Sigmoid colon (tissue), 7 donors: ENCODE results near the gene EXOSC9. TPM values are rescaled to one million over a fixed set of nuclear protein-coding genes. Genes with fewer than 3 reads are reported as not detected.

ENCODE experiments used
- DNase-seq: peaks from one replicate; pipeline ENCODE4 v3.0.0-alpha.2; 2019
- H3K27ac ChIP-seq, 4 donors: fragments of 200-600 bp; sonication (generic); one replicate each; pipeline ENCODE4 v1.5.1; 2016 to 2019; ENCODE audit warnings: mild to moderate bottlenecking in 1 of 4
- H3K27me3 ChIP-seq, 3 donors: fragments of 200-600 bp; sonication (generic); one replicate each; pipeline ENCODE4 v1.5.1; 2019; ENCODE audit warnings: mild to moderate bottlenecking in 1 of 3
- H3K36me3 ChIP-seq, 4 donors: fragments of 200-600 bp; sonication (generic); one replicate each; pipeline ENCODE4 v1.5.1; 2016 to 2019
- H3K4me1 ChIP-seq, 4 donors: fragments of 200-600 bp; sonication (generic); one replicate each; pipeline ENCODE4 v1.5.1; 2017 to 2019
- H3K4me3 ChIP-seq, 4 donors: fragments of 200-600 bp; sonication (generic); one replicate each; pipeline ENCODE4 v1.5.1; 2017 to 2019; ENCODE audit warnings: mild to moderate bottlenecking in 2 of 4, moderate library complexity in 1 of 4
- H3K9me3 ChIP-seq, 4 donors: fragments of 200-600 bp in 3 of 4; sonication (generic) in 3 of 4; one replicate each; pipeline versions ENCODE4 v1.5.1 to v1.6.1; 2013 to 2019
- CTCF ChIP-seq, 4 experiments: fragments of 450-650 bp in 3 of 4; fragments of 200-600 bp in 1 of 4; IDR thresholded peaks; one replicate each; pipeline ENCODE4 v1.5.1; 2016 to 2019; ENCODE audit warnings: antibody characterized with exemption in 4 of 4, mild to moderate bottlenecking in 3 of 4, moderate library complexity in 2 of 4
- EP300 ChIP-seq, 4 donors: sonication (generic); formaldehyde crosslinking; IDR thresholded peaks; one replicate each; pipeline ENCODE4 v1.6.1; 2017; ENCODE audit warnings: antibody characterized with exemption in 4 of 4
- POLR2A ChIP-seq, 2 donors: fragments of 450-650 bp; IDR thresholded peaks; one replicate each; pipeline ENCODE4 v1.6.1; 2016; ENCODE audit warnings: antibody characterized with exemption in 2 of 2, mild to moderate bottlenecking in 2 of 2, moderate library complexity in 2 of 2
- POLR2AphosphoS5 ChIP-seq, 4 donors: sonication (generic); formaldehyde crosslinking; IDR thresholded peaks; one replicate each; pipeline ENCODE4 v1.6.1; 2017; ENCODE audit warnings: antibody characterized with exemption in 4 of 4
- WGBS, 2 donors: extraction: QIAGEN DNeasy Blood & Tissue Kit; methylation state at CpG; one replicate each; pipeline ENCODE4 v1.1.7; 2013; 5-methylcytosine and 5-hydroxymethylcytosine counted together
- intact Hi-C: fragments of 100-400 bp; cut with DNase I; formaldehyde crosslinking; loops from one replicate; pipeline ENCODE4 v1.15.1; 2023
- polyA plus RNA-seq, 3 donors: library from polyadenylated mRNA; stranded (reverse); fragments of 200-250 nt; gene quantifications; one replicate each; pipeline ENCODE4 v1.2.3, GENCODE V29; 2013
- total RNA-seq, 4 donors: library from RNA; depleted of rRNA; stranded (reverse); fragments of >200 nt; gene quantifications; one replicate each; pipeline ENCODE4 v1.1.0, GENCODE V29; 2016
- donor health status: healthy with polysubstance abuse.
- donor health status: Bipolar disorder and iron deficiency.
- donor health status: healthy.

Gene EXOSC9
- total and polyA plus RNA-seq, 7 donors: 8.3 to 25.3 (median 16.2) TPM

- no peaks in the 10 kb centered on the region for H3K36me3 ChIP-seq
- TF ChIP-seq POLR2AphosphoS5 (IDR thresholded peaks at IDR 0.05) (no peak), EP300 (IDR thresholded peaks at IDR 0.05) (no peak), CTCF (IDR thresholded peaks at IDR 0.05) (no peak), POLR2A (IDR thresholded peaks at IDR 0.05) (no peak)
- peak overlapping the region; percentile 19 to 52 (median 27) for H3K27ac ChIP-seq
- intact Hi-C loops: no loop called here
- no peaks in the 10 kb centered on the region for H3K27me3 ChIP-seq
- peak; percentile 68 for DNase-seq
- 75 to 82% methylated on average over 4 of the region's 4 CpGs for WGBS, 2 donors
- no peaks in the 10 kb centered on the region for H3K9me3 ChIP-seq
- H3K4me3 ChIP-seq: no peak overlapping the region
- peaks cover 0 to 7% (median 0%) of the 10 kb centered on the region in 4 donors for H3K4me1 ChIP-seq
These were observed 15.6 kb upstream of the EXOSC9 start for GRCh38 chr4:121785479-121785878.

GRCh38 chr4:121786221-121786620 lies 14.9 kb upstream of the EXOSC9 start:
- peaks cover 0 to 7% (median 0%) of the 10 kb centered on the region in 4 donors for H3K4me1 ChIP-seq
- WGBS, 2 donors: 69 to 86% methylated on average over 2 of the region's 2 CpGs
- H3K27ac ChIP-seq: peak overlapping the region in 3 of 4 donors; percentile 19 to 31 (median 22)
- no peak for TF ChIP-seq EP300 (IDR thresholded peaks at IDR 0.05)
- no peak for TF ChIP-seq CTCF (IDR thresholded peaks at IDR 0.05)
- TF ChIP-seq POLR2A (IDR thresholded peaks at IDR 0.05): no peak
- TF ChIP-seq POLR2AphosphoS5 (IDR thresholded peaks at IDR 0.05): no peak
- DNase-seq: no peak
- H3K27me3 ChIP-seq: no peaks in the 10 kb centered on the region
- no peaks in the 10 kb centered on the region for H3K36me3 ChIP-seq
- H3K4me3 ChIP-seq: no peak overlapping the region
- no peaks in the 10 kb centered on the region for H3K9me3 ChIP-seq
- intact Hi-C loops: no loop called here

- no peaks in the 10 kb centered on the region for H3K36me3 ChIP-seq
- H3K4me1 ChIP-seq: peaks cover 0 to 7% (median 0%) of the 10 kb centered on the region in 4 donors
- DNase-seq: no peak
- intact Hi-C loops: no loop called here
- TF ChIP-seq EP300 (IDR thresholded peaks at IDR 0.05) (no peak), POLR2AphosphoS5 (IDR thresholded peaks at IDR 0.05) (no peak), CTCF (IDR thresholded peaks at IDR 0.05) (no peak), POLR2A (IDR thresholded peaks at IDR 0.05) (no peak)
- no peaks in the 10 kb centered on the region for H3K9me3 ChIP-seq
- no peak overlapping the region for H3K4me3 ChIP-seq
- WGBS, 2 donors: 78 to 84% methylated on average over 2 of the region's 2 CpGs
- no peaks in the 10 kb centered on the region for H3K27me3 ChIP-seq
- H3K27ac ChIP-seq: no peak overlapping the region
These were observed 12.2 kb upstream of the EXOSC9 start for GRCh38 chr4:121788896-121789295.

- H3K36me3 ChIP-seq: no peaks in the 10 kb centered on the region
- 83 to 90% methylated on average over 1 of the region's 1 CpG for WGBS, 2 donors
- no peaks in the 10 kb centered on the region for H3K9me3 ChIP-seq
- peaks cover 0 to 7% (median 0%) of the 10 kb centered on the region in 4 donors for H3K4me1 ChIP-seq
- TF ChIP-seq CTCF (IDR thresholded peaks at IDR 0.05): no peak
- no peak for TF ChIP-seq EP300 (IDR thresholded peaks at IDR 0.05)
- TF ChIP-seq POLR2AphosphoS5 (IDR thresholded peaks at IDR 0.05): no peak
- TF ChIP-seq POLR2A (IDR thresholded peaks at IDR 0.05): no peak
- no peak for DNase-seq
- no peaks in the 10 kb centered on the region for H3K27me3 ChIP-seq
- H3K4me3 ChIP-seq: no peak overlapping the region
- intact Hi-C loops: no loop called here
- no peak overlapping the region for H3K27ac ChIP-seq
These were observed 11.7 kb upstream of the EXOSC9 start for GRCh38 chr4:121789455-121789854.
